Prostate gland (tissue), 2 donors: Measurements from ENCODE around the gene GATA1. TPM values are rescaled to one million over a fixed set of nuclear protein-coding genes. Genes with fewer than 3 reads are reported as not detected.

Source experiments
- DNase-seq: peaks from one replicate; pipeline ENCODE4 v3.0.0-alpha.2; 2019; ENCODE audit warnings: low spot score
- H3K27ac ChIP-seq, 2 donors: fragments of 200-600 bp; sonication (generic); 2 replicates each; pipeline ENCODE4 v1.5.1; 2017 to 2019
- H3K27me3 ChIP-seq: fragments of 200-600 bp; sonication (generic); replicated peaks from 2 replicates; pipeline ENCODE4 v1.5.1; 2019; ENCODE audit not compliant: insufficient read depth
- H3K36me3 ChIP-seq, 2 donors: fragments of 200-600 bp; sonication (generic); 1 replicate in 1 of 2; 2 replicates in 1 of 2; pipeline versions ENCODE4 v1.5.1 to v1.8.1; 2017 to 2019
- H3K4me1 ChIP-seq: fragments of 200-600 bp; sonication (generic); replicated peaks from 2 replicates; pipeline ENCODE4 v1.5.1; 2019
- H3K4me3 ChIP-seq, 2 donors: fragments of 200-600 bp; sonication (generic); 2 replicates each; pipeline ENCODE4 v1.5.1; 2017 to 2019
- H3K9me3 ChIP-seq: fragments of 200-600 bp; sonication (generic); 2 replicates; pipeline ENCODE4 v1.5.1; 2017
- POLR2A ChIP-seq: fragments of 450-650 bp; IDR thresholded peaks from one replicate; pipeline ENCODE4 v1.6.1; 2016; ENCODE audit warnings: antibody characterized with exemption, mild to moderate bottlenecking
- POLR2AphosphoS5 ChIP-seq: sonication (generic); formaldehyde crosslinking; IDR thresholded peaks from one replicate; pipeline ENCODE4 v1.6.1; 2017; ENCODE audit warnings: antibody characterized with exemption
- WGBS: methylation state at CpG from one replicate; pipeline ENCODE4 v1.1.5; 2018; 5-methylcytosine and 5-hydroxymethylcytosine counted together
- intact Hi-C: fragments of 100-400 bp; cut with DNase I; formaldehyde crosslinking; loops from one replicate; pipeline ENCODE4 v1.14.2; 2022
- small RNA-seq, 2 donors: library from RNA; depleted of rRNA; stranded (forward); fragments of <200 nt; gene quantifications; one replicate each; pipeline ENCODE3, GENCODE V24; 2016
- total RNA-seq, 2 donors: library from RNA; depleted of rRNA; stranded (reverse); fragments of >200 nt; gene quantifications; one replicate each; pipeline ENCODE4 v1.1.0, GENCODE V29; 2016
- TF ChIP-seq, protein P1 (sequence below), 4 experiments: fragments of 200-600 bp in 2 of 4; fragments of 450-650 bp in 2 of 4; sonication (generic) in 2 of 4; IDR thresholded peaks; 1 replicate in 3 of 4; 2 replicates in 1 of 4; pipeline ENCODE4 v1.5.1; 2016 to 2019; ENCODE audit warnings: antibody characterized with exemption in 4 of 4, mild to moderate bottlenecking in 2 of 4, moderate library complexity in 2 of 4

The GATA1 gene
- total RNA-seq, 2 donors from 2014 or later = not detected

DNA sequence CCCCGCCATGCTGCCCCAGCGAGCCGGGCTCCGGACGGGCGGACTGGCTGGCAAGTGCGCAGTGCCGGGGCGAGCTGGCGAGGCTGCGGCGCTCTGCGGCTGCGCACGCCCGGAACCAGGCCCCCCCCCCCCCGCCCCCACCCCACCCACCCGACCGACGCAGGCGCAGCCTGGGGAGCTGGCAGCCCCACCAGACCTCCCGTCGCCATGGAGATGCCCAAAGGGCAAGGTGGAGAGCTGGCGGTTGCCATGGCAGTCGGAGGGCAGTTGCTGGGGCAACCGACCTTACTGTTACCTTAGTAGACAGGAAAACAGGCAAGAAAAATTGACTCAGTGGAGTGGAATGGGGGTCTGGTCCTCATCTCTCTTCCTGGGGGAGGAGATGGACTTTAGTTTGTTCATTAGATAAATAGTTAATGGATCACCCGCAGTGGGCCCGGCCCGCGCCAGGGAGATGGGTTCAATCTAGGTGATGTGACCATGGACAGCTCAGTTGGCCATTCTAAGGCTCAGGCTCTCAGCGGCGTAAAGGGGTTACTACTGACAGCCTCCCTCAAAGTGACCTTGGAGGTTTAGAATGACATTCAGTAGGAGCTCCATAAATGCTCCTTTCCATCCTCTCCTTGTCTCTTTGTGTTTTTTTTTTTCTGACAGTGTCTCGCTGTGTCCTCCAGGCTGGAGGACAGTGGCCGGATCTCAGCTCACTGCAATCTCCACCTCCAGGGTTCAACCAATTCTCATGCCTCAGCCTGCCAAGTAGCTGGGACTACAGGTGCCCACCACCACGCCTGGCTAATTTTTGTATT, 49.3 kb downstream of the GATA1 start, which contains the start of gene PCSK1N:
TSS of gene PCSK1N (minus strand) at position 87 of the 806 bp plus-strand sequence. CDS start at position 9, 78 bp downstream.
- TF ChIP-seq POLR2AphosphoS5 (no peak), POLR2A (no peak)
- TF ChIP-seq, protein P1, sequence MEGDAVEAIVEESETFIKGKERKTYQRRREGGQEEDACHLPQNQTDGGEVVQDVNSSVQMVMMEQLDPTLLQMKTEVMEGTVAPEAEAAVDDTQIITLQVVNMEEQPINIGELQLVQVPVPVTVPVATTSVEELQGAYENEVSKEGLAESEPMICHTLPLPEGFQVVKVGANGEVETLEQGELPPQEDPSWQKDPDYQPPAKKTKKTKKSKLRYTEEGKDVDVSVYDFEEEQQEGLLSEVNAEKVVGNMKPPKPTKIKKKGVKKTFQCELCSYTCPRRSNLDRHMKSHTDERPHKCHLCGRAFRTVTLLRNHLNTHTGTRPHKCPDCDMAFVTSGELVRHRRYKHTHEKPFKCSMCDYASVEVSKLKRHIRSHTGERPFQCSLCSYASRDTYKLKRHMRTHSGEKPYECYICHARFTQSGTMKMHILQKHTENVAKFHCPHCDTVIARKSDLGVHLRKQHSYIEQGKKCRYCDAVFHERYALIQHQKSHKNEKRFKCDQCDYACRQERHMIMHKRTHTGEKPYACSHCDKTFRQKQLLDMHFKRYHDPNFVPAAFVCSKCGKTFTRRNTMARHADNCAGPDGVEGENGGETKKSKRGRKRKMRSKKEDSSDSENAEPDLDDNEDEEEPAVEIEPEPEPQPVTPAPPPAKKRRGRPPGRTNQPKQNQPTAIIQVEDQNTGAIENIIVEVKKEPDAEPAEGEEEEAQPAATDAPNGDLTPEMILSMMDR (IDR thresholded peaks at IDR 0.05) = no peak
- Histone ChIP-seq H3K4me3 (peak within 1 kb of the TSS; percentile 18 to 26), H3K9me3 (no peaks in the 10 kb centered on the region), H3K27ac (no peak within 1 kb of the TSS), H3K27me3 (no peaks in the 10 kb centered on the region), H3K4me1 (no peaks in the 10 kb centered on the region), H3K36me3 (no peaks in the 10 kb centered on the region)
- WGBS = 16% methylated on average over 21 of the region's 35 CpGs
- DNase-seq = no peak
- intact Hi-C loops = no loop called here

DNA sequence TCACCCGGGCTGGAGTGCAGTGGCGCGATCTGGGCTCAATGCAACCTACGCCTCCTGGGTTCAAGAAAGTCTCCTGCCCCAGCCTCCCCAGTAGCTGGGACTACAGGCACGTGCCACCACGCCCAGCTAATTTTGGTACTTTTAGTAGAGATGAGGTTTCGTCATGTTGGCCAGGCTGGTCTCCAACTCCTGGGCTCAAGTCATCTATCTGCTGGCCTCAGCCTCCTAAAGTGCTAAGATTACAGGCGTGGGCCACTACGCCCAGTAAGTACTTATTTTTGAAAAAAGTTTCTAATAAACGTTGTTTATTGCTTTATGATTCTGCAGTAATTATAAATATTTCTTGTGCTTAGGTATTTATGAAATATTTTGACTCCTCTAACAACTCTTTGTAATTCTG, 53.3 kb downstream of the GATA1 start:
- no peak overlapping the region for H3K27ac ChIP-seq
- no peak for DNase-seq
- H3K4me1 ChIP-seq = no peaks in the 10 kb centered on the region
- H3K36me3 ChIP-seq = no peaks in the 10 kb centered on the region
- intact Hi-C loops = no loop called here
- TF ChIP-seq, protein P1 (IDR thresholded peaks at IDR 0.05) = no peak
- no peak for TF ChIP-seq POLR2A
- no peak for TF ChIP-seq POLR2AphosphoS5
- 65% methylated on average over 9 of the region's 10 CpGs for WGBS
- no peaks in the 10 kb centered on the region for H3K27me3 ChIP-seq
- no peak overlapping the region for H3K4me3 ChIP-seq
- H3K9me3 ChIP-seq = no peaks in the 10 kb centered on the region

Small RNAs within 50 kb of the gene (small RNA-seq; reads per million reads assigned to genes)
- 0 reads per million in 2 donors for gene RNU6-29P

Other genes with a start within 250 kb of the GATA1 start
- 10 to 100 TPM in 1 of 2 donors, 1 to 10 TPM in 1; 8.9 to 21.9 TPM for gene TBC1D25, start 246.9 kb upstream of the GATA1 start, total RNA-seq
- 100 to 1,000 TPM; 155 to 169 TPM for gene RBM3, start 212.1 kb upstream of the GATA1 start, total RNA-seq
- gene WDR13, start 189.1 kb upstream of the GATA1 start, total RNA-seq = 100 to 1,000 TPM; 102 to 190 TPM
- 10 to 100 TPM in 1 of 2 donors, 1 to 10 TPM in 1; 2.5 to 10.5 TPM for gene WAS, start 102.8 kb upstream of the GATA1 start, total RNA-seq
- 1 to 10 TPM; 7.4 to 9.1 TPM for gene SUV39H1, start 89.9 kb upstream of the GATA1 start, total RNA-seq
- under 1 TPM in 1 of 2 donors, not detected in 1; 0.41 TPM for gene GLOD5, start 24.8 kb upstream of the GATA1 start, total RNA-seq
- 100 to 1,000 TPM; 102 to 113 TPM for gene HDAC6, start 15.5 kb downstream of the GATA1 start, total RNA-seq
- not detected for gene ERAS, start 39.9 kb downstream of the GATA1 start, total RNA-seq
- 10 to 100 TPM; 45.4 to 77.7 TPM for gene PCSK1N, start 49.0 kb downstream of the GATA1 start, total RNA-seq
- gene TIMM17B, start 111.2 kb downstream of the GATA1 start, total RNA-seq = 10 to 100 TPM; 58.2 to 85.8 TPM
- gene PQBP1, start 111.3 kb downstream of the GATA1 start, total RNA-seq = 10 to 100 TPM; 37.1 to 76.6 TPM
- gene SLC35A2, start 125.1 kb downstream of the GATA1 start, total RNA-seq = 10 to 100 TPM; 29.7 to 39.0 TPM
- gene PIM2, start 132.4 kb downstream of the GATA1 start, total RNA-seq = 10 to 100 TPM; 12.1 to 23.5 TPM
- gene OTUD5, start 171.0 kb downstream of the GATA1 start, total RNA-seq = 10 to 100 TPM; 44.1 to 84.2 TPM
- gene KCND1, start 185.3 kb downstream of the GATA1 start, total RNA-seq = 1 to 10 TPM in 1 of 2 donors, under 1 TPM in 1; 0.23 to 1.9 TPM
- gene GRIPAP1, start 215.7 kb downstream of the GATA1 start, total RNA-seq = 10 to 100 TPM; 26.9 to 62.4 TPM